HepG2 (cell line): Measurements from ENCODE around the gene GPR173. TPM values are rescaled to one million over a fixed set of nuclear protein-coding genes. Genes with fewer than 3 reads are reported as not detected.

Source experiments
- NFYB ChIP-seq: sonication (generic); formaldehyde crosslinking; IDR thresholded peaks from 2 replicates; pipeline ENCODE4 v1.4.0; 2020; ENCODE audit warnings: missing genetic modification reagents
- STAG1 ChIP-seq: sonication (generic); formaldehyde crosslinking; IDR thresholded peaks from 2 replicates; pipeline ENCODE4 v1.4.0; 2020; ENCODE audit warnings: missing genetic modification reagents
- ZNF263 ChIP-seq: sonication (generic); formaldehyde crosslinking; IDR thresholded peaks from 2 replicates; pipeline ENCODE4 v1.4.0; 2020; ENCODE audit warnings: missing genetic modification reagents
- ZNF350 ChIP-seq: sonication (generic); formaldehyde crosslinking; IDR thresholded peaks from 2 replicates; pipeline ENCODE4 v1.4.0; 2020; ENCODE audit warnings: mild to moderate bottlenecking, low read depth, missing genetic modification reagents, borderline replicate concordance
- ZNF556 ChIP-seq: sonication (generic); formaldehyde crosslinking; IDR thresholded peaks from 2 replicates; pipeline ENCODE4 v1.4.0; 2020; ENCODE audit warnings: mild to moderate bottlenecking, missing genetic modification reagents, borderline replicate concordance
- polyA plus RNA-seq, 8 experiments: library from polyadenylated mRNA; depleted of rRNA in 3 of 8; stranded (reverse) in 7 of 8; unstranded in 1 of 8; fragments of >200 nt; fragmentation: Illumina TruSeq in 4 of 8; extraction: Trizol in 4 of 8; gene quantifications; 2 replicates each; pipeline versions ENCODE4 v1.2.1 to v1.2.3, GENCODE V29; 2011 to 2016; ENCODE audit warnings: low read depth in 4 of 8, missing spikeins in 1 of 8, mixed read lengths in 1 of 8; ENCODE audit not compliant: insufficient read depth in 1 of 8
- total RNA-seq, 5 experiments: library from RNA; depleted of rRNA; stranded (reverse); fragments of >200 nt; fragmentation: Illumina TruSeq; extraction: Trizol; gene quantifications; 2 replicates each; pipeline ENCODE4 v1.2.3, GENCODE V29; 2016; ENCODE audit warnings: low read depth in 1 of 5
- TF ChIP-seq, protein P1 (sequence below): sonication (generic); formaldehyde crosslinking; IDR thresholded peaks from 2 replicates; pipeline ENCODE4 v1.5.1; 2020; ENCODE audit warnings: missing genetic modification reagents, mild to moderate bottlenecking, borderline replicate concordance
- TF ChIP-seq, protein P2 (sequence below): sonication (generic); formaldehyde crosslinking; IDR thresholded peaks from 2 replicates; pipeline ENCODE4 v1.5.1; 2020; ENCODE audit warnings: mild to moderate bottlenecking, missing genetic modification reagents, moderate library complexity
- TF ChIP-seq, protein P3 (sequence below): sonication (generic); formaldehyde crosslinking; IDR thresholded peaks from 2 replicates; pipeline ENCODE4 v1.5.0; 2020; ENCODE audit warnings: missing genetic modification reagents

The GPR173 gene
- total and polyA plus RNA-seq, 2 of the 13 experiments (the other 11 are each of a cell fraction or from before 2014, with no cell fraction given) = 0.04 TPM; not detected in 1

DNA sequence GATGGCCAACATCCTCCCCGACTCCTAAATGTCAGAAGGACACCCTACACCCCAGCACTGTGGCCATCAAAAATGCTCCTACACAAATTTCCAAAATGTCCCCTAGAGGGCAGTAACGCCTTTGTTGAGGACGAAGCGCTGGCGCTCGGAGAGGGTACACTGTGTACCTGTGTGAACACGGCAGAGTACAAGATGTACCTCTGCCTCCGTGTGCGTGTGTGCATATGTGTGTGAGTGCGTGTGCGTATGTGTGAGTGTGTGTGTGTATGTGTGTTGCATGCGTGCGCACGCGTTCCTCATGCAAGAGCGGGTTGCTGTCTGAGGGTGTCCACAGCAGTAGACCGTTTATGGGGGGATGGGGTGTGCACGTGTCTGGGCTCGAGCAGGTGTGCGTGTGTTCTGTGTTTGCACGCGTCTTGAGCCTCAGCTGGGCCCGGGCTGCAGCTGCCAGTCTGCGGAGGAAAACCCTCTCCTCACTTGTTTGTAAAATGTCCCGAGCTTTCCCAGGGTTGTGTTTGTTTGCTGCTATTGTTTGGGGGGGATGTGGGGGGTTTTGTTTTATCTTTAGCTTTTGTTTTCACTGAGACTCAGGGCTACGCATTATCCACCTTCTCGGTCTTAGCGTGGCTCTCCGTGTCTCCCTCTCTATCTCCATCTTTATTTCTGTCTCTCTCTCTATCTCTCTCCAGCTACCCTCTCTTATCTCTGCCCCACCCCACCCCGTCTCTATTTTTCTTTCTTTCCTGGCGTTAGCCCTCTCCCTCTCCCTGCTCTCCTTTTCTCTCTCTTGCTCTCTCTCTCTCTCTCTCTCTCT lies 23.2 kb downstream of the GPR173 start (continued):
- TF ChIP-seq, protein P1, sequence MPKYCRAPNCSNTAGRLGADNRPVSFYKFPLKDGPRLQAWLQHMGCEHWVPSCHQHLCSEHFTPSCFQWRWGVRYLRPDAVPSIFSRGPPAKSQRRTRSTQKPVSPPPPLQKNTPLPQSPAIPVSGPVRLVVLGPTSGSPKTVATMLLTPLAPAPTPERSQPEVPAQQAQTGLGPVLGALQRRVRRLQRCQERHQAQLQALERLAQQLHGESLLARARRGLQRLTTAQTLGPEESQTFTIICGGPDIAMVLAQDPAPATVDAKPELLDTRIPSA (CRISPR knock-in tag) = no peak
- TF ChIP-seq ZNF556 (CRISPR knock-in tag) = no peak
- TF ChIP-seq STAG1 (CRISPR knock-in tag) = peak; percentile 67
- TF ChIP-seq NFYB (CRISPR knock-in tag) = no peak
- TF ChIP-seq, protein P2, sequence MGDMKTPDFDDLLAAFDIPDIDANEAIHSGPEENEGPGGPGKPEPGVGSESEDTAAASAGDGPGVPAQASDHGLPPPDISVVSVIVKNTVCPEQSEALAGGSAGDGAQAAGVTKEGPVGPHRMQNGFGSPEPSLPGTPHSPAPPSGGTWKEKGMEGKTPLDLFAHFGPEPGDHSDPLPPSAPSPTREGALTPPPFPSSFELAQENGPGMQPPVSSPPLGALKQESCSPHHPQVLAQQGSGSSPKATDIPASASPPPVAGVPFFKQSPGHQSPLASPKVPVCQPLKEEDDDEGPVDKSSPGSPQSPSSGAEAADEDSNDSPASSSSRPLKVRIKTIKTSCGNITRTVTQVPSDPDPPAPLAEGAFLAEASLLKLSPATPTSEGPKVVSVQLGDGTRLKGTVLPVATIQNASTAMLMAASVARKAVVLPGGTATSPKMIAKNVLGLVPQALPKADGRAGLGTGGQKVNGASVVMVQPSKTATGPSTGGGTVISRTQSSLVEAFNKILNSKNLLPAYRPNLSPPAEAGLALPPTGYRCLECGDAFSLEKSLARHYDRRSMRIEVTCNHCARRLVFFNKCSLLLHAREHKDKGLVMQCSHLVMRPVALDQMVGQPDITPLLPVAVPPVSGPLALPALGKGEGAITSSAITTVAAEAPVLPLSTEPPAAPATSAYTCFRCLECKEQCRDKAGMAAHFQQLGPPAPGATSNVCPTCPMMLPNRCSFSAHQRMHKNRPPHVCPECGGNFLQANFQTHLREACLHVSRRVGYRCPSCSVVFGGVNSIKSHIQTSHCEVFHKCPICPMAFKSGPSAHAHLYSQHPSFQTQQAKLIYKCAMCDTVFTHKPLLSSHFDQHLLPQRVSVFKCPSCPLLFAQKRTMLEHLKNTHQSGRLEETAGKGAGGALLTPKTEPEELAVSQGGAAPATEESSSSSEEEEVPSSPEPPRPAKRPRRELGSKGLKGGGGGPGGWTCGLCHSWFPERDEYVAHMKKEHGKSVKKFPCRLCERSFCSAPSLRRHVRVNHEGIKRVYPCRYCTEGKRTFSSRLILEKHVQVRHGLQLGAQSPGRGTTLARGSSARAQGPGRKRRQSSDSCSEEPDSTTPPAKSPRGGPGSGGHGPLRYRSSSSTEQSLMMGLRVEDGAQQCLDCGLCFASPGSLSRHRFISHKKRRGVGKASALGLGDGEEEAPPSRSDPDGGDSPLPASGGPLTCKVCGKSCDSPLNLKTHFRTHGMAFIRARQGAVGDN (CRISPR knock-in tag) = peak; percentile 57
- no peak for TF ChIP-seq ZNF263 (CRISPR knock-in tag)
- TF ChIP-seq ZNF350 (CRISPR knock-in tag) = no peak
- TF ChIP-seq, protein P3, sequence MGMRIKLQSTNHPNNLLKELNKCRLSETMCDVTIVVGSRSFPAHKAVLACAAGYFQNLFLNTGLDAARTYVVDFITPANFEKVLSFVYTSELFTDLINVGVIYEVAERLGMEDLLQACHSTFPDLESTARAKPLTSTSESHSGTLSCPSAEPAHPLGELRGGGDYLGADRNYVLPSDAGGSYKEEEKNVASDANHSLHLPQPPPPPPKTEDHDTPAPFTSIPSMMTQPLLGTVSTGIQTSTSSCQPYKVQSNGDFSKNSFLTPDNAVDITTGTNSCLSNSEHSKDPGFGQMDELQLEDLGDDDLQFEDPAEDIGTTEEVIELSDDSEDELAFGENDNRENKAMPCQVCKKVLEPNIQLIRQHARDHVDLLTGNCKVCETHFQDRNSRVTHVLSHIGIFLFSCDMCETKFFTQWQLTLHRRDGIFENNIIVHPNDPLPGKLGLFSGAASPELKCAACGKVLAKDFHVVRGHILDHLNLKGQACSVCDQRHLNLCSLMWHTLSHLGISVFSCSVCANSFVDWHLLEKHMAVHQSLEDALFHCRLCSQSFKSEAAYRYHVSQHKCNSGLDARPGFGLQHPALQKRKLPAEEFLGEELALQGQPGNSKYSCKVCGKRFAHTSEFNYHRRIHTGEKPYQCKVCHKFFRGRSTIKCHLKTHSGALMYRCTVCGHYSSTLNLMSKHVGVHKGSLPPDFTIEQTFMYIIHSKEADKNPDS = 0 out of 2 replicates have a peak, but pooled peaks have one; percentile 66
